ENCODE results near the gene RPS6KA1. TPM values are rescaled to one million over a fixed set of nuclear protein-coding genes. Genes with fewer than 3 reads are reported as not detected.
A peak's percentile ranks its signal among the peaks of the same experiment; 100 is the strongest.

RPS6KA1 gene
- polyA plus RNA-seq, 6 donors from 2014 or later = 111 to 146 (median 126) TPM

DNA sequence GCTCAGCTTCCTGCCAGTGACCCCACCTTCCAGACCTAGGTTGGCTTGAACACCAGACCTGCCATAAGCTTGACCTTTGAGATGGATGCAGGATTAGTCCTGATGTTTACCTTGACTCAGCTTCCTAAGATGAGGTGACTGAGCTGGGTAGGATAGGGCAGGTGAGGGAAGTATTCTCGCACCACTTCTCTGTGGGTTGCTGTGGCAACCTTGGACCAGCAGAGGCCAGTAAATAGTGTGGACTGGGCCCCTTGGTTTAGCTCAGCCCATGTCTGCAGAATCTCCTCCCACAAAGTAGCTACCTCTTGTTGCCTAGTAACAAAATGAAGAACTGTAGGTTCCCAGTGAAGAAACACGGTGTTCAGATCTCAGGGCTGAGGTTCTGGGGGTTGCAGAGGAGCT lies 8.4 kb downstream of the RPS6KA1 start:
- H3K27me3 Mint-ChIP-seq = no peaks in the 10 kb centered on the region
- peak overlapping the region; percentile 80 to 96 (median 90) for H3K27ac Mint-ChIP-seq
- no peaks in the 10 kb centered on the region for H3K36me3 Mint-ChIP-seq
- DNase-seq (peak; percentile 59), ATAC-seq (ENCODE audit: low read depth in 2 of 2) (peak; percentile 15 to 30)
- peak overlapping the region; percentile 18 to 80 (median 73) for H3K4me3 Mint-ChIP-seq
- no peaks in the 10 kb centered on the region for H3K9me3 Mint-ChIP-seq
- H3K4me1 Mint-ChIP-seq = peaks cover 54 to 79% (median 68%) of the 10 kb centered on the region in 3 donors

GRCh38 chr1:26538480-26539412 lies 9.2 kb downstream of the RPS6KA1 start:
- peaks cover 62 to 87% (median 75%) of the 10 kb centered on the region in 3 donors for H3K4me1 Mint-ChIP-seq
- H3K4me3 Mint-ChIP-seq = peak overlapping the region; percentile 18 to 80 (median 73)
- H3K27me3 Mint-ChIP-seq = no peaks in the 10 kb centered on the region
- H3K9me3 Mint-ChIP-seq = no peaks in the 10 kb centered on the region
- H3K27ac Mint-ChIP-seq = peak overlapping the region; percentile 80 to 96 (median 90)
- no peak for DNase-seq
- no peaks in the 10 kb centered on the region for H3K36me3 Mint-ChIP-seq
- no peak for ATAC-seq (ENCODE audit: low read depth in 2 of 2)

- H3K27ac Mint-ChIP-seq = peak overlapping the region; percentile 58 to 92 (median 86)
- ATAC-seq (ENCODE audit: low read depth in 2 of 2) = no peak
- H3K27me3 Mint-ChIP-seq = no peaks in the 10 kb centered on the region
These were observed 10.2 kb downstream of the RPS6KA1 start for GRCh38 chr1:26539722-26540121.

DNA sequence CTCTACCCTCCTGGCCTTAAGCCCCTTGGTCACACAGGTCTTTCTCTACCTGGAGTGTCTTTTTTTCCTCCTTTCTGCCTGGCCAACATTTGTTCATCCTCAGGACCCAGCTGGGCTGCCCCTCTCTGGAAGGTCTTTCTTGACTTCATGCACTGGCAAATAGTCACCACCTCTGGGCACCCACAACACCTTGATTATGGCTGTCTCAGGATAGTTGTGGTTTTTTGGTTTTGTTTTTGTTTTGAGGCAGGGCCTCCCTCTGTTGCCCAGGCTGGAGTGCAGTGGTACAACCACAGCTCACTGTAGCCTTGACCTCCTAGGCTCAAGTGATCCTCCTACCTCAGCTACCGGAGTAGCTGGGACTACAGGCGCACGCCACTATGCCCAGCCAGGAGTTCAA lies 10.8 kb downstream of the RPS6KA1 start:
- ATAC-seq (ENCODE audit: low read depth in 2 of 2) (no peak), DNase-seq (no peak)
- Mint-ChIP-seq H3K36me3 (no peaks in the 10 kb centered on the region), H3K4me3 (peak overlapping the region in 7 of 8 donors; percentile 25 to 93 (median 59)), H3K27ac (peak overlapping the region in 5 of 6 donors; percentile 32 to 91 (median 84)), H3K27me3 (no peaks in the 10 kb centered on the region), H3K4me1 (peaks cover 63 to 88% (median 75%) of the 10 kb centered on the region in 3 donors), H3K9me3 (no peaks in the 10 kb centered on the region)

More at GRCh38 chr1:26539722-26540121, 10.2 kb downstream of the RPS6KA1 start:
- H3K4me1 Mint-ChIP-seq = peaks cover 64 to 88% (median 75%) of the 10 kb centered on the region in 3 donors
- no peaks in the 10 kb centered on the region for H3K36me3 Mint-ChIP-seq
- H3K4me3 Mint-ChIP-seq = peak overlapping the region in 7 of 8 donors; percentile 2 to 93 (median 66)
- DNase-seq = no peak
- H3K9me3 Mint-ChIP-seq = no peaks in the 10 kb centered on the region

- H3K36me3 Mint-ChIP-seq = no peaks in the 10 kb centered on the region
- ATAC-seq (ENCODE audit: low read depth in 2 of 2) = no peak
- peak overlapping the region; percentile 80 to 97 (median 92) for H3K4me3 Mint-ChIP-seq
- peaks cover 69 to 87% (median 85%) of the 10 kb centered on the region in 3 donors for H3K4me1 Mint-ChIP-seq
- peak overlapping the region in 5 of 6 donors; percentile 92 to 100 (median 98) for H3K27ac Mint-ChIP-seq
- no peaks in the 10 kb centered on the region for H3K9me3 Mint-ChIP-seq
- no peak for DNase-seq
- no peaks in the 10 kb centered on the region for H3K27me3 Mint-ChIP-seq
These were observed 11.9 kb downstream of the RPS6KA1 start for GRCh38 chr1:26541431-26541815.

- DNase-seq = peak; percentile 95
- ATAC-seq (ENCODE audit: low read depth in 2 of 2) = peak; percentile 71
- no peaks in the 10 kb centered on the region for H3K9me3 Mint-ChIP-seq
- H3K36me3 Mint-ChIP-seq = peaks cover 0 to under 1% of the 10 kb centered on the region in 2 donors
- H3K27me3 Mint-ChIP-seq = no peaks in the 10 kb centered on the region
- H3K27ac Mint-ChIP-seq = peak overlapping the region; percentile 92 to 100 (median 98)
- H3K4me1 Mint-ChIP-seq = peaks cover 74 to 93% (median 89%) of the 10 kb centered on the region in 3 donors
- H3K4me3 Mint-ChIP-seq = peak overlapping the region; percentile 80 to 97 (median 92)
These were observed 12.5 kb downstream of the RPS6KA1 start for GRCh38 chr1:26541816-26542711.

GRCh38 chr1:26542771-26543451 lies 13.3 kb downstream of the RPS6KA1 start:
- H3K27me3 Mint-ChIP-seq = no peaks in the 10 kb centered on the region
- H3K36me3 Mint-ChIP-seq = peaks cover 0 to 9% of the 10 kb centered on the region in 2 donors
- peak; percentile 15 for ATAC-seq (ENCODE audit: low read depth in 2 of 2)
- H3K27ac Mint-ChIP-seq = peak overlapping the region; percentile 92 to 100 (median 98)
- peak; percentile 81 for DNase-seq
- H3K4me3 Mint-ChIP-seq = peak overlapping the region; percentile 80 to 97 (median 92)
- H3K4me1 Mint-ChIP-seq = peaks cover 82 to 96% (median 91%) of the 10 kb centered on the region in 3 donors
- no peaks in the 10 kb centered on the region for H3K9me3 Mint-ChIP-seq

DNA sequence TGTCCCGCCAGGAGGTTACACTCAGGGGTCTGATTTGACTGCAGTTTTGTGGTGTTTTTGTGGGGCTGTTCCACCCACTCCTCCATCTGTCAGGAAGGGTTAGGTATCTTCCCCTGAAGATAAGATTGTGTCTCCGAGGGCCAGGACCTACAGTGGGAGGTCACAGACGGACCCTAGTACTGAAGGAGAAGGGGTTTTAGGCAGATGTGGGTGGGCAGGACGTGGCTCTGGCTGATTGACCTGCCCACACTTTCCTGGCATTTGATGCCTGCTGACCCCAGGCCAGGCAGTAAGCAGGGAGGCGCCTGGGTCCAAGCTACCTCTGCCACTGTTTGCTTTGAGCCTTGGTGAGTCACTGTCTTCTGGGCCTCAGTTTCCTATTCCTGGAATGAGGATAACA lies 13.9 kb downstream of the RPS6KA1 start:
- H3K27ac Mint-ChIP-seq = peak overlapping the region; percentile 92 to 100 (median 98)
- peaks cover 81 to 95% (median 90%) of the 10 kb centered on the region in 3 donors for H3K4me1 Mint-ChIP-seq
- no peaks in the 10 kb centered on the region for H3K9me3 Mint-ChIP-seq
- H3K27me3 Mint-ChIP-seq = no peaks in the 10 kb centered on the region
- peak overlapping the region; percentile 80 to 97 (median 92) for H3K4me3 Mint-ChIP-seq
- ATAC-seq (ENCODE audit: low read depth in 2 of 2) = no peak
- DNase-seq = no peak
- peaks cover 0 to 13% of the 10 kb centered on the region in 2 donors for H3K36me3 Mint-ChIP-seq

GRCh38 chr1:26544126-26544525 lies 14.6 kb downstream of the RPS6KA1 start:
- Mint-ChIP-seq H3K27me3 (no peaks in the 10 kb centered on the region), H3K4me1 (peaks cover 79 to 93% (median 89%) of the 10 kb centered on the region in 3 donors), H3K9me3 (no peaks in the 10 kb centered on the region), H3K36me3 (peaks cover 0 to 13% of the 10 kb centered on the region in 2 donors), H3K27ac (peak overlapping the region; percentile 81 to 100 (median 94)), H3K4me3 (peak overlapping the region; percentile 24 to 97 (median 86))
- no peak for DNase-seq
- no peak for ATAC-seq (ENCODE audit: low read depth in 2 of 2)

- H3K4me3 Mint-ChIP-seq = peak overlapping the region; percentile 80 to 97 (median 92)
- no peak for DNase-seq
- no peaks in the 10 kb centered on the region for H3K9me3 Mint-ChIP-seq
- H3K27me3 Mint-ChIP-seq = no peaks in the 10 kb centered on the region
- peaks cover 67 to 75% (median 74%) of the 10 kb centered on the region in 3 donors for H3K4me1 Mint-ChIP-seq
- H3K27ac Mint-ChIP-seq = peak overlapping the region in 4 of 6 donors; percentile 76 to 99 (median 93)
- peaks cover 0 to 13% of the 10 kb centered on the region in 2 donors for H3K36me3 Mint-ChIP-seq
- ATAC-seq (ENCODE audit: low read depth in 2 of 2) = no peak
These were observed 16.4 kb downstream of the RPS6KA1 start for GRCh38 chr1:26545969-26546323.

- H3K9me3 Mint-ChIP-seq = no peaks in the 10 kb centered on the region
- no peak for DNase-seq
- H3K36me3 Mint-ChIP-seq = peaks cover 0 to 13% of the 10 kb centered on the region in 2 donors
- peaks cover 67 to 73% (median 72%) of the 10 kb centered on the region in 3 donors for H3K4me1 Mint-ChIP-seq
- no peaks in the 10 kb centered on the region for H3K27me3 Mint-ChIP-seq
- peak overlapping the region; percentile 80 to 97 (median 92) for H3K4me3 Mint-ChIP-seq
- ATAC-seq (ENCODE audit: low read depth in 2 of 2) = no peak
- H3K27ac Mint-ChIP-seq = peak overlapping the region; percentile 63 to 99 (median 92)
These were observed 16.8 kb downstream of the RPS6KA1 start for GRCh38 chr1:26546375-26546774.

DNA sequence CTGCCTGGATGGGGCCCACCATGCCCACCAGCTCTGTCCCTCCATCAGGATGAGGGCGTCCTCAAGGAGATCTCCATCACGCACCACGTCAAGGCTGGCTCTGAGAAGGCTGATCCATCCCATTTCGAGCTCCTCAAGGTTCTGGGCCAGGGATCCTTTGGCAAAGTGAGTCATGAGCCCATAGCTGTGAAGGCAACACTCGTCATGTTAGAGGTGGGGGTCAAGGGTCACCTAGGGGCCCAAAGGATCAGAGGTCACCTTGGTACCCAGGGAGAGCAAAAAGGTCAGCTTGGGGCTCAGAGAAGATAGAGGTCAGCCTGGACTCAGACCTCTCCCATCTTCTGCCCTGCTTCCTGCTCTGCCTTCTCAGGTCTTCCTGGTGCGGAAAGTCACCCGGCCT lies 17.3 kb downstream of the RPS6KA1 start:
- Mint-ChIP-seq H3K27ac (peak overlapping the region; percentile 60 to 99 (median 82)), H3K4me1 (peaks cover 63 to 69% (median 67%) of the 10 kb centered on the region in 3 donors), H3K4me3 (peak overlapping the region; percentile 80 to 97 (median 92)), H3K27me3 (no peaks in the 10 kb centered on the region), H3K36me3 (peaks cover 0 to 13% of the 10 kb centered on the region in 2 donors), H3K9me3 (no peaks in the 10 kb centered on the region)
- DNase-seq (no peak), ATAC-seq (ENCODE audit: low read depth in 2 of 2) (no peak)
